Measurements from ENCODE around the gene MED13L.

- TF ChIP-seq, protein P1, sequence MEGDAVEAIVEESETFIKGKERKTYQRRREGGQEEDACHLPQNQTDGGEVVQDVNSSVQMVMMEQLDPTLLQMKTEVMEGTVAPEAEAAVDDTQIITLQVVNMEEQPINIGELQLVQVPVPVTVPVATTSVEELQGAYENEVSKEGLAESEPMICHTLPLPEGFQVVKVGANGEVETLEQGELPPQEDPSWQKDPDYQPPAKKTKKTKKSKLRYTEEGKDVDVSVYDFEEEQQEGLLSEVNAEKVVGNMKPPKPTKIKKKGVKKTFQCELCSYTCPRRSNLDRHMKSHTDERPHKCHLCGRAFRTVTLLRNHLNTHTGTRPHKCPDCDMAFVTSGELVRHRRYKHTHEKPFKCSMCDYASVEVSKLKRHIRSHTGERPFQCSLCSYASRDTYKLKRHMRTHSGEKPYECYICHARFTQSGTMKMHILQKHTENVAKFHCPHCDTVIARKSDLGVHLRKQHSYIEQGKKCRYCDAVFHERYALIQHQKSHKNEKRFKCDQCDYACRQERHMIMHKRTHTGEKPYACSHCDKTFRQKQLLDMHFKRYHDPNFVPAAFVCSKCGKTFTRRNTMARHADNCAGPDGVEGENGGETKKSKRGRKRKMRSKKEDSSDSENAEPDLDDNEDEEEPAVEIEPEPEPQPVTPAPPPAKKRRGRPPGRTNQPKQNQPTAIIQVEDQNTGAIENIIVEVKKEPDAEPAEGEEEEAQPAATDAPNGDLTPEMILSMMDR (optimal IDR thresholded peaks at IDR 0.05 in 1 of 3, IDR thresholded peaks at IDR 0.05 in 1 of 3, conservative IDR thresholded peaks at IDR 0.05 in 1 of 3; ENCODE audit: extremely low read depth in 1 of 3, insufficient read depth in 2 of 3, low read length in 3 of 3), result peak; percentile 35 to 69 (median 42)
- no peak for TF ChIP-seq EZH2 (IDR thresholded peaks at IDR 0.05; ENCODE audit: low read length)
Measured at GRCh38 chr12:115983226-115983798, 294.2 kb downstream of the MED13L start.

Data from keratinocyte (primary cell).